GM12878 (cell line): ENCODE data around the gene CCR8. TPM values are rescaled to one million over a fixed set of nuclear protein-coding genes. Genes with fewer than 3 reads are reported as not detected.

Experiments
- ATAC-seq: fragments of 200-7000 bp; cut with Tn5 transposase; 3 replicates; pipeline ENCODE4 v1.9.1; 2020; ENCODE audit warnings: mild to moderate bottlenecking, moderate library complexity
- BruUV-seq: library from RNA; stranded (reverse); fragments of 400-500 nt; replicated peaks from 2 replicates; lab custom pipeline; 2021; lab: Mats Ljungman, UMichigan
- CTCF ChIA-PET: fragments of 300-600 bp; sonication (Branson Sonifier 250); formaldehyde crosslinking; extraction: SDS; loops from one replicate; lab custom pipeline; 2021; ENCODE audit warnings: inconsistent platforms; lab: Yijun Ruan, JAX
- POLR2A ChIA-PET: fragments of 350-600 bp; formaldehyde crosslinking; extraction: SDS; loops from one replicate; lab custom pipeline; 2021; ENCODE audit warnings: inconsistent platforms; lab: Charles Lee
- RAD21 ChIA-PET: fragments of 300-600 bp; sonication (Branson Sonifier 250); formaldehyde crosslinking; loops from one replicate; lab custom pipeline; 2023; ENCODE audit warnings: antibody characterized with exemption; ENCODE audit not compliant: unreplicated experiment; lab: Charles Lee
- SMC1A ChIA-PET: fragments of 300-600 bp; sonication (Branson Sonifier 250); formaldehyde crosslinking; loops from one replicate; lab custom pipeline; 2023; ENCODE audit not compliant: unreplicated experiment, uncharacterized antibody; lab: Charles Lee
- DNase-seq: peaks from one replicate; pipeline ENCODE4 v3.0.0-alpha.2; 2011; ENCODE audit warnings: low read depth, low spot score
- FAIRE-seq: peaks from 3 replicates; lab custom pipeline; 2011; peaks lifted over from hg19 to GRCh38; lab: Jason Lieb, UNC
- H2AFZ ChIP-seq: 2 replicates; pipeline ENCODE4 v1.6.0; 2011; ENCODE audit warnings: low read depth, low read length, control low read depth; ENCODE audit not compliant: control insufficient read depth
- H3K27ac ChIP-seq: 2 replicates; pipeline ENCODE4 v1.5.1; 2011; ENCODE audit warnings: control low read depth; ENCODE audit not compliant: control insufficient read depth, insufficient read depth
- H3K27me3 ChIP-seq, 2 experiments: replicated peaks in 1 of 2; 2 replicates each; pipeline versions ENCODE4 v1.6.0 to v1.6.1; 2011; ENCODE audit warnings: low read length in 1 of 2; ENCODE audit not compliant: control insufficient read depth in 2 of 2, insufficient read depth in 2 of 2
- H3K36me3 ChIP-seq, 2 experiments: 2 replicates each; pipeline ENCODE4 v1.5.1; 2011; ENCODE audit warnings: low read length in 1 of 2; ENCODE audit not compliant: control insufficient read depth in 2 of 2, insufficient read depth in 2 of 2
- H3K4me1 ChIP-seq: 2 replicates; pipeline ENCODE4 v1.6.1; 2011; ENCODE audit warnings: mild to moderate bottlenecking, low read length, moderate library complexity, mixed read lengths; ENCODE audit not compliant: control insufficient read depth, insufficient read depth
- H3K4me2 ChIP-seq: 2 replicates; pipeline ENCODE4 v1.6.0; 2011; ENCODE audit warnings: control low read depth; ENCODE audit not compliant: control insufficient read depth, insufficient read depth
- H3K4me3 ChIP-seq: fragments of 200-600 bp; sonication (generic); 2 replicates; pipeline ENCODE4 v1.5.1; 2016
- H3K79me2 ChIP-seq: 2 replicates; pipeline ENCODE4 v1.6.0; 2011; ENCODE audit warnings: low read length; ENCODE audit not compliant: control insufficient read depth, insufficient read depth
- H3K9ac ChIP-seq: 2 replicates; pipeline ENCODE4 v1.8.0; 2011; ENCODE audit warnings: low read length, control low read depth, mixed read lengths; ENCODE audit not compliant: control insufficient read depth, insufficient read depth
- H3K9me3 ChIP-seq: replicated peaks from 3 replicates; pipeline ENCODE4 v1.5.1; 2011; ENCODE audit warnings: mild to moderate bottlenecking, low read length; ENCODE audit not compliant: control insufficient read depth, insufficient read depth
- H4K20me1 ChIP-seq: 2 replicates; pipeline ENCODE4 v1.6.0; 2011; ENCODE audit not compliant: control insufficient read depth, insufficient read depth
- CBX5 ChIP-seq: sonication (generic); IDR thresholded peaks from 2 replicates; pipeline ENCODE4 v1.6.1; 2016; ENCODE audit warnings: low read depth, moderate library complexity, mild to moderate bottlenecking, inconsistent platforms
- FOXM1 ChIP-seq: IDR thresholded peaks from 2 replicates; pipeline ENCODE4 v1.6.1; 2012; ENCODE audit warnings: low read depth, mild to moderate bottlenecking, inconsistent platforms, low read length, moderate library complexity
- GATAD2B ChIP-seq: fragments of 450-650 bp; conservative IDR thresholded peaks from 2 replicates; pipeline ENCODE4 v1.6.1; 2017; ENCODE audit warnings: low read depth, mild to moderate bottlenecking, moderate library complexity
- NBN ChIP-seq: fragments of 450-650 bp; IDR thresholded peaks from 2 replicates; pipeline ENCODE4 v1.6.1; 2016
- NFIC ChIP-seq: IDR thresholded peaks from 2 replicates; pipeline ENCODE4 v1.6.1; 2012; ENCODE audit warnings: low read depth, mild to moderate bottlenecking, inconsistent platforms, low read length, moderate library complexity
- NRF1 ChIP-seq: conservative IDR thresholded peaks from 2 replicates; pipeline ENCODE4 v1.6.1; 2011; ENCODE audit warnings: mild to moderate bottlenecking, low read depth, low read length, improper control_type of control experiment
- PAX5 ChIP-seq: IDR thresholded peaks from 2 replicates; pipeline ENCODE4 v1.6.1; 2011; ENCODE audit warnings: low read depth, low read length, borderline replicate concordance
- SREBF1 ChIP-seq: IDR thresholded peaks from 2 replicates; pipeline ENCODE4 v1.6.1; 2012; ENCODE audit warnings: mild to moderate bottlenecking, low read length
- SUPT20H ChIP-seq: IDR thresholded peaks from 2 replicates; pipeline ENCODE4 v1.6.1; 2011; ENCODE audit warnings: low read depth, mild to moderate bottlenecking, low read length, moderate library complexity, borderline replicate concordance; ENCODE audit not compliant: control insufficient read depth
- SUZ12 ChIP-seq: fragments of 200-600 bp; sonication (generic); IDR thresholded peaks from one replicate; pipeline ENCODE4 v1.6.1; 2018; ENCODE audit warnings: antibody characterized with exemption, mild to moderate bottlenecking; ENCODE audit not compliant: unreplicated experiment
- ZNF274 ChIP-seq: IDR thresholded peaks from one replicate; pipeline ENCODE4 v1.8.0; 2011; ENCODE audit not compliant: insufficient read length, insufficient read depth
- ZSCAN29 ChIP-seq: fragments of 450-650 bp; IDR thresholded peaks from 2 replicates; pipeline ENCODE4 v1.6.1; 2017; ENCODE audit warnings: mild to moderate bottlenecking, moderate library complexity
- WGBS: methylation state at CpG from one replicate; pipeline ENCODE4 v1.1.6; 2016; ENCODE audit warnings: low lambda C conversion rate; ENCODE audit not compliant: insufficient replicate concordance, insufficient coverage; ENCODE audit errors: missing lambda C conversion rate; 5-methylcytosine and 5-hydroxymethylcytosine counted together
- in situ Hi-C: fragments of 300-500 bp; cut with MboI; formaldehyde crosslinking; loops from 9 replicates; pipeline ENCODE4 v1.14.3; 2018; ENCODE audit warnings: mixed read lengths
- intact Hi-C: fragments of 100-400 bp; cut with micrococcal nuclease; formaldehyde crosslinking; loops from one replicate; pipeline ENCODE4 v1.14.2; 2022; ENCODE audit not compliant: unreplicated experiment
- polyA plus RNA-seq, 11 experiments: library from polyadenylated mRNA; depleted of rRNA in 4 of 11; unstranded in 6 of 11; stranded (reverse) in 5 of 11; fragments of >200 nt; fragmentation: Nextera tagmentation in 4 of 11; fragmentation: Illumina TruSeq in 1 of 11; extraction: Ambion mirVana in 4 of 11; extraction: Trizol in 1 of 11; gene quantifications; 1 replicate in 1 of 11; 2 replicates in 10 of 11; pipeline versions ENCODE4 v1.2.1 to v1.2.3, GENCODE V29; 2011 to 2016; ENCODE audit warnings: inconsistent platforms in 2 of 11, missing spikeins in 2 of 11, low read depth in 1 of 11
- total RNA-seq, 4 experiments: library from RNA; depleted of rRNA in 3 of 4; stranded (reverse); fragments of >200 nt in 3 of 4; fragmentation: Illumina TruSeq in 1 of 4; extraction: Trizol in 1 of 4; gene quantifications; 2 replicates each; pipeline versions ENCODE4 v1.2.1 to v1.2.3, GENCODE V29; 2013 to 2021
- TF ChIP-seq, protein P1 (sequence below): IDR thresholded peaks from 2 replicates; pipeline ENCODE4 v1.6.1; 2012; ENCODE audit warnings: low read length, inconsistent platforms
- TF ChIP-seq, protein P2 (sequence below): fragments of 150-350 bp; IDR thresholded peaks from 2 replicates; pipeline ENCODE4 v1.6.1; 2016; ENCODE audit warnings: low read depth, low read length
- TF ChIP-seq, protein P3 (sequence below): IDR thresholded peaks from 2 replicates; pipeline ENCODE4 v1.6.1; 2012; ENCODE audit warnings: low read depth, low read length, improper control_type of control experiment

CCR8 gene
- total and polyA plus RNA-seq, 10 of the 15 experiments (the other 5 are each of a cell fraction or from before 2014, with no cell fraction given) = 5.2 to 28.8 (median 15.6) TPM

DNA sequence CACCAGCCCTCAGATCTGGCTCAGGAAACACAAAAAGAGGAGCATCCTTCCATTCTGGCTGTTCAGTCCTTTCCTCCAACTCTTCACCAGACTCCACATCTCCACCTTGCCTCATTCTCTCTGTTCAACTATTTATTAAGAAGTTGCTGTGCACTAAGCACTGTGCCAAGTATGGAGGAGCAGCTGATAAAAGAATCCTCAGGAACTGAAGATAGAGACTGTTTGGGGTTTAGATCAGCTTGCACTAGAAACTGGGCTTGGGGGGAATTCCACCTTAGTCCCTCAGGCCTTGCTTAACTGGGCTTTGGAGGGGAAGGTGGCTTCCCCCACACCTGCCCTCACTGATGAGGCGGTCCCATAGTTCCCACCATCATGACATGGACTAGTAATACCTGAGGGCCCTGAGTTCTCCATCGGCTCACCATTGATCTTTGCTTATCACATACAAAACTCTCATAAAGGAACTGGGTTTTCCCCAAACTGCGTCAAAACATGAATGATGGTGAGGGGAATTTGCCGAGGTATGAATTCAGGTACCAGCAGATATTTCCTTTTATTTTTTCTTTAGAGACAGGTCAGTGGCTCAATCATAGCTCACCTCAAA is 1.7 kb upstream of the CCR8 start:
- peak overlapping the region; percentile 84 for H3K27ac ChIP-seq
- peak; percentile 67 for DNase-seq
- CTCF ChIA-PET = interaction anchor here (0.9 to 6.2 kb wide), 4 partner anchors 18 to 50 kb away, joined by 3 to 43 read pairs (median 6); no protein-coding TSS in a partner anchor
- TF ChIP-seq GATAD2B (peak; percentile 49; the same call in 1 of the 2 replicates), NRF1 (no peak), SUPT20H (no peak), ZNF274 (no peak), NBN (no peak), PAX5 (peak; percentile 60; the same call in 1 of the 2 replicates), FOXM1 (peak; percentile 71; the same call in 1 of the 2 replicates), SREBF1 (no peak), ZSCAN29 (no peak), CBX5 (no peak), NFIC (peak; percentile 79), SUZ12 (no peak)
- TF ChIP-seq, protein P1, sequence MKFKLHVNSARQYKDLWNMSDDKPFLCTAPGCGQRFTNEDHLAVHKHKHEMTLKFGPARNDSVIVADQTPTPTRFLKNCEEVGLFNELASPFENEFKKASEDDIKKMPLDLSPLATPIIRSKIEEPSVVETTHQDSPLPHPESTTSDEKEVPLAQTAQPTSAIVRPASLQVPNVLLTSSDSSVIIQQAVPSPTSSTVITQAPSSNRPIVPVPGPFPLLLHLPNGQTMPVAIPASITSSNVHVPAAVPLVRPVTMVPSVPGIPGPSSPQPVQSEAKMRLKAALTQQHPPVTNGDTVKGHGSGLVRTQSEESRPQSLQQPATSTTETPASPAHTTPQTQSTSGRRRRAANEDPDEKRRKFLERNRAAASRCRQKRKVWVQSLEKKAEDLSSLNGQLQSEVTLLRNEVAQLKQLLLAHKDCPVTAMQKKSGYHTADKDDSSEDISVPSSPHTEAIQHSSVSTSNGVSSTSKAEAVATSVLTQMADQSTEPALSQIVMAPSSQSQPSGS = peak; percentile 78
- TF ChIP-seq, protein P2, sequence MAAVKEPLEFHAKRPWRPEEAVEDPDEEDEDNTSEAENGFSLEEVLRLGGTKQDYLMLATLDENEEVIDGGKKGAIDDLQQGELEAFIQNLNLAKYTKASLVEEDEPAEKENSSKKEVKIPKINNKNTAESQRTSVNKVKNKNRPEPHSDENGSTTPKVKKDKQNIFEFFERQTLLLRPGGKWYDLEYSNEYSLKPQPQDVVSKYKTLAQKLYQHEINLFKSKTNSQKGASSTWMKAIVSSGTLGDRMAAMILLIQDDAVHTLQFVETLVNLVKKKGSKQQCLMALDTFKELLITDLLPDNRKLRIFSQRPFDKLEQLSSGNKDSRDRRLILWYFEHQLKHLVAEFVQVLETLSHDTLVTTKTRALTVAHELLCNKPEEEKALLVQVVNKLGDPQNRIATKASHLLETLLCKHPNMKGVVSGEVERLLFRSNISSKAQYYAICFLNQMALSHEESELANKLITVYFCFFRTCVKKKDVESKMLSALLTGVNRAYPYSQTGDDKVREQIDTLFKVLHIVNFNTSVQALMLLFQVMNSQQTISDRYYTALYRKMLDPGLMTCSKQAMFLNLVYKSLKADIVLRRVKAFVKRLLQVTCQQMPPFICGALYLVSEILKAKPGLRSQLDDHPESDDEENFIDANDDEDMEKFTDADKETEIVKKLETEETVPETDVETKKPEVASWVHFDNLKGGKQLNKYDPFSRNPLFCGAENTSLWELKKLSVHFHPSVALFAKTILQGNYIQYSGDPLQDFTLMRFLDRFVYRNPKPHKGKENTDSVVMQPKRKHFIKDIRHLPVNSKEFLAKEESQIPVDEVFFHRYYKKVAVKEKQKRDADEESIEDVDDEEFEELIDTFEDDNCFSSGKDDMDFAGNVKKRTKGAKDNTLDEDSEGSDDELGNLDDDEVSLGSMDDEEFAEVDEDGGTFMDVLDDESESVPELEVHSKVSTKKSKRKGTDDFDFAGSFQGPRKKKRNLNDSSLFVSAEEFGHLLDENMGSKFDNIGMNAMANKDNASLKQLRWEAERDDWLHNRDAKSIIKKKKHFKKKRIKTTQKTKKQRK = no peak
- TF ChIP-seq, protein P3, sequence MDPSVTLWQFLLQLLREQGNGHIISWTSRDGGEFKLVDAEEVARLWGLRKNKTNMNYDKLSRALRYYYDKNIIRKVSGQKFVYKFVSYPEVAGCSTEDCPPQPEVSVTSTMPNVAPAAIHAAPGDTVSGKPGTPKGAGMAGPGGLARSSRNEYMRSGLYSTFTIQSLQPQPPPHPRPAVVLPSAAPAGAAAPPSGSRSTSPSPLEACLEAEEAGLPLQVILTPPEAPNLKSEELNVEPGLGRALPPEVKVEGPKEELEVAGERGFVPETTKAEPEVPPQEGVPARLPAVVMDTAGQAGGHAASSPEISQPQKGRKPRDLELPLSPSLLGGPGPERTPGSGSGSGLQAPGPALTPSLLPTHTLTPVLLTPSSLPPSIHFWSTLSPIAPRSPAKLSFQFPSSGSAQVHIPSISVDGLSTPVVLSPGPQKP = no peak

More for the DNA sequence above, 1.7 kb upstream of the CCR8 start:
- in situ Hi-C loops = no loop called here
- H3K4me2 ChIP-seq = peak overlapping the region; percentile 61
- H3K4me3 ChIP-seq = no peak overlapping the region
- intact Hi-C loops = loop anchor here (1.0 to 2.0 kb wide), 2 partner anchors 33 to 51 kb away; no protein-coding TSS in a partner anchor
- H4K20me1 ChIP-seq = no peaks in the 10 kb centered on the region
- peaks cover 23% of the 10 kb centered on the region for H3K4me1 ChIP-seq
- no peaks in the 10 kb centered on the region for H3K79me2 ChIP-seq
- no peak overlapping the region; the same call in 1 of the 2 replicates for H3K9ac ChIP-seq
- peak; percentile 87 for ATAC-seq
- no peaks in the 10 kb centered on the region for H3K36me3 ChIP-seq
- H2AFZ ChIP-seq = peak overlapping the region; percentile 66
- FAIRE-seq = no peak
- ChIA-PET RAD21 (interaction anchor here (0.6 to 2.5 kb wide), 7 partner anchors 19 to 80 kb away, joined by 3 to 19 read pairs (median 4); no protein-coding TSS in a partner anchor), POLR2A (interaction anchor here (0.9 to 3.4 kb wide), 3 partner anchors 19 to 50 kb away, joined by 3 to 11 read pairs (median 11); no protein-coding TSS in a partner anchor), SMC1A (interaction anchor here (0.7 to 5.4 kb wide), 7 partner anchors 11 to 149 kb away, joined by 3 to 34 read pairs (median 5); no protein-coding TSS in a partner anchor)
- no peaks in the 10 kb centered on the region for H3K27me3 ChIP-seq
- 2% methylated on average over 4 of the region's 4 CpGs for WGBS
- TSS peak; percentile 83 for BruUV-seq
- H3K9me3 ChIP-seq = no peaks in the 10 kb centered on the region
